Dendritic cell treated with granulocyte-macrophage colony-stimulating factor and Interleukin-4, amounts not matched to agents 40 ng/mL and 50 ng/mL, for 4 days (primary cell): ENCODE results near the gene EDC3.
"Not testable (repeated sequence)": the region's sequence is repeated elsewhere in the genome, so short reads cannot be mapped to it uniquely, and the experiment has no call there.

ENCODE experiments used
- H3K27ac Mint-ChIP-seq: one replicate; pipeline ENCODE4 v1.8.0; 2022; ENCODE audit warnings: mild to moderate bottlenecking, mixed read lengths
- H3K27me3 Mint-ChIP-seq: one replicate; pipeline ENCODE4 v1.8.0; 2022; ENCODE audit warnings: mild to moderate bottlenecking, mixed read lengths
- H3K36me3 Mint-ChIP-seq: one replicate; pipeline ENCODE4 v1.8.0; 2022; ENCODE audit warnings: low read depth, mixed read lengths
- H3K4me1 Mint-ChIP-seq: one replicate; pipeline ENCODE4 v1.8.0; 2022; ENCODE audit warnings: low read depth, mixed read lengths
- H3K4me3 Mint-ChIP-seq: one replicate; pipeline ENCODE4 v1.8.0; 2022; ENCODE audit warnings: mild to moderate bottlenecking, moderate library complexity, mixed read lengths
- H3K9me3 Mint-ChIP-seq: one replicate; pipeline ENCODE4 v1.8.0; 2022; ENCODE audit warnings: mixed read lengths
- intact Hi-C: fragments of 100-400 bp; cut with micrococcal nuclease; formaldehyde crosslinking; loops from one replicate; pipeline ENCODE4 v1.15.0; 2022

EDC3 gene, protein sequence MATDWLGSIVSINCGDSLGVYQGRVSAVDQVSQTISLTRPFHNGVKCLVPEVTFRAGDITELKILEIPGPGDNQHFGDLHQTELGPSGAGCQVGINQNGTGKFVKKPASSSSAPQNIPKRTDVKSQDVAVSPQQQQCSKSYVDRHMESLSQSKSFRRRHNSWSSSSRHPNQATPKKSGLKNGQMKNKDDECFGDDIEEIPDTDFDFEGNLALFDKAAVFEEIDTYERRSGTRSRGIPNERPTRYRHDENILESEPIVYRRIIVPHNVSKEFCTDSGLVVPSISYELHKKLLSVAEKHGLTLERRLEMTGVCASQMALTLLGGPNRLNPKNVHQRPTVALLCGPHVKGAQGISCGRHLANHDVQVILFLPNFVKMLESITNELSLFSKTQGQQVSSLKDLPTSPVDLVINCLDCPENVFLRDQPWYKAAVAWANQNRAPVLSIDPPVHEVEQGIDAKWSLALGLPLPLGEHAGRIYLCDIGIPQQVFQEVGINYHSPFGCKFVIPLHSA

GRCh38 chr15:74695597-74696397, at the start of gene EDC3:
Gene EDC3 (minus strand): TSS chr15:74696024. CDS start chr15:74675124, 20,900 bp downstream.
- H3K9me3 Mint-ChIP-seq: no peaks in the 10 kb centered on the region
- peak within 1 kb of the TSS; percentile 94 for H3K27ac Mint-ChIP-seq
- H3K4me3 Mint-ChIP-seq: peak within 1 kb of the TSS; percentile 99
- intact Hi-C loops: no loop called here
- peaks cover 10% of the 10 kb centered on the region for H3K27me3 Mint-ChIP-seq
- H3K4me1 Mint-ChIP-seq: peaks cover 30% of the 10 kb centered on the region
- peaks cover 7% of the 10 kb centered on the region for H3K36me3 Mint-ChIP-seq

DNA sequence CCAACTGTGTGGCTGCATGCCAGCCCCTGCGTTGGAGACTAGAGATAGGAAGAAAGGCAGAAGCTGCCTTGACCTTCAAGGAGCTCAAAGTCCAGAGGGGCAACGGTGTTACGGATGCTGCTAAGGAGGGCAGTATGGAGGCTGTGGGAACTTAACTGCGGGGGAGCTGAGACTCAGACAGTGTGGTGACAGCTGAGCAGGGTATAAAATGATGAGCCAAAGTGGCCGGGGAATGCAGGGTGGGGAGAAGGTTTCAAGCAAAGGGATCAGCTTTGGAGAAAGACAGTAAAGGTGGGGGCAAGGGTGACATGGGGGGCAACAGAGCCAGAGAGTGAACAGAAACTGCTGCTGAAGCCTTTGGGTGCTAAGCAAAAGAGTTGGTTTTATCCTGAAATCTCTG, 46.6 kb upstream of the EDC3 start:
- peaks cover 23% of the 10 kb centered on the region for H3K9me3 Mint-ChIP-seq
- no peak overlapping the region for H3K4me3 Mint-ChIP-seq
- no peak overlapping the region for H3K27ac Mint-ChIP-seq
- intact Hi-C loops: no loop called here
- H3K36me3 Mint-ChIP-seq: no peaks in the 10 kb centered on the region
- peaks cover 22% of the 10 kb centered on the region for H3K27me3 Mint-ChIP-seq
- peaks cover under 1% of the 10 kb centered on the region for H3K4me1 Mint-ChIP-seq

DNA sequence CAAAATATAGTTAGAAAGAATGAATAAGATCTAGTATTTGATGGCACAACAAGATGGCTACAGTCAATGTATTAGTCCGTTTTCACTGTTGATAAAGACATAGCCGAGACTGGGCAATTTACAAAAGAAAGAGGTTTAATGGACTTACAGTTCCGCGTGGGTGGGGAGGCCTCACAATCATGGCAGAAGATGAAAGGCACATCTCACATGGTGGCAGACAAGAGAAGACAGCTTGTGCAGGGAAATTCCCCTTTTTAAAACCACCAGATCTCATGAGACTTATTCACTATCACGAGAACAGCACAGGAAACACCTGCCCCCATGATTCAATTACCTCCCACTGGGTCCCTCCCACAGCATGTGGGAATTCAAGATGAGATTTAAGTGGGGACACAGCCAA, 42.4 kb upstream of the EDC3 start:
- H3K27ac Mint-ChIP-seq, intact Hi-C loops, H3K4me3 Mint-ChIP-seq, H3K36me3 Mint-ChIP-seq, H3K4me1 Mint-ChIP-seq: not testable (repeated sequence)
- H3K9me3 Mint-ChIP-seq: peaks cover 25% of the 10 kb centered on the region
- H3K27me3 Mint-ChIP-seq: peaks cover 35% of the 10 kb centered on the region

GRCh38 chr15:74735305-74735704, 39.5 kb upstream of the EDC3 start:
- Mint-ChIP-seq H3K27me3 (peaks cover 35% of the 10 kb centered on the region), H3K27ac (no peak overlapping the region), H3K4me1 (peaks cover 8% of the 10 kb centered on the region), H3K36me3 (no peaks in the 10 kb centered on the region), H3K4me3 (no peak overlapping the region), H3K9me3 (peaks cover 14% of the 10 kb centered on the region)
- intact Hi-C loops: no loop called here

- Mint-ChIP-seq H3K9me3 (peaks cover 10% of the 10 kb centered on the region), H3K27me3 (peaks cover 43% of the 10 kb centered on the region), H3K36me3 (no peaks in the 10 kb centered on the region), H3K27ac (no peak overlapping the region), H3K4me1 (peaks cover 8% of the 10 kb centered on the region), H3K4me3 (no peak overlapping the region)
- intact Hi-C loops: no loop called here
These were observed 37.4 kb upstream of the EDC3 start for GRCh38 chr15:74733269-74733668.

DNA sequence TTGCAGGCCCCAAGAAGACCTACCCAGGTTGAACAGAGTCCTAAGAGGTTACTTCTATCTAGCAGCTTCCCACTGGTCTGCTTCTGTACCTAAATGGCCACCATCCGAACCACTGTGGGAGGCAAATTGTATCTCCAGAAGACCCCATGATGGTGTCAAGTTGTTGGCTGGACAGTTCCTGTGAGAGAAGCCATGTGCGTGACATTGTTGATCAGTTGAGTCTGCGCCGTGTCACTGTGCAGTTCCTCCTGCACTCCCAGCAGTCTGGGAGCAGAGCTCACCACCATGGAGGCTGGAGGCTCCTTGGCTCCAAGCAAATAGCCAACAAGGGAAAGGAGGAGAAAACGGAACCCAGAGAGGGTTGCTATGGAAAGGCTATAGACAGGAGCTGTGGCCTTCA, 37.0 kb upstream of the EDC3 start:
- Mint-ChIP-seq H3K9me3 (peaks cover 6% of the 10 kb centered on the region), H3K27ac (no peak overlapping the region)

DNA sequence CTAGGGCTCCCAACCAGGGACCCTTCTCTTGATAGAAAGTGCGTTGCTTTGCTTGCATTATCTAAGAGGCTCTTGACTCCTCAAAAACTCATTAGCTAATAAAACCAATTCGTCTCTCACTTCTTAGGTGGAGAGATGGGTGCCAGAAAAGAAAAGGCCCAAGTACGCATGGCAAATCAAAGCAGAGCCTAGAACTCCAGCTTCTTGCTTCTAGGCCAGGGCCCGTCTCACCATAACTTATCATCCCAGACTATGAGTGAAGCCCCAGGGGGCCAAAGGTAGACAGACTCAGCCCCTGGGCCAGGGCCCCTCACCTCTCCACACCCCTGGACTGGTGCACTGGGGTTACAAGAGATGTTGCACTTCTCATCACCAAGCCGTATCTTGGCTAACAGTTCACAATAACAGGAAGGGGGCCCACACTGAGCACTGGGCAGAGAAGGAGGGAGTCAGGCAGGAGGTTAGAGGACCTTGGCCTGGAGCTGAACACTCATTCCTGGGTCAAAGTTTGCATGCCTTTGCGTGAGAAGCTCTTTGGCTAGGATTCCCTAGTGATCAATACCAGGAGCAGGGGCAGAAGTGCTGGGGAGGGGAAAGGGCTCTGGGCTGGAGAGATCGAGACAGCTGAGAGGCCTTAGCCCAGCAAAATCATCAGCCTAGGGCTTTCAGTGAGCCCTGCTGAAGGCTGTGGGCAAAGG, 34.9 kb upstream of the EDC3 start:
- Mint-ChIP-seq H3K4me3 (no peak overlapping the region), H3K9me3 (no peaks in the 10 kb centered on the region), H3K27ac (no peak overlapping the region), H3K36me3 (no peaks in the 10 kb centered on the region), H3K27me3 (peaks cover 48% of the 10 kb centered on the region), H3K4me1 (peaks cover 12% of the 10 kb centered on the region)
- intact Hi-C loops: no loop called here

More for the DNA sequence above, 37.0 kb upstream of the EDC3 start:
- Mint-ChIP-seq H3K36me3 (no peaks in the 10 kb centered on the region), H3K27me3 (peaks cover 44% of the 10 kb centered on the region), H3K4me1 (peaks cover 8% of the 10 kb centered on the region), H3K4me3 (no peak overlapping the region)
- intact Hi-C loops: no loop called here

GRCh38 chr15:74729372-74729771, 33.5 kb upstream of the EDC3 start:
- H3K27ac Mint-ChIP-seq, intact Hi-C loops, H3K36me3 Mint-ChIP-seq, H3K4me3 Mint-ChIP-seq, H3K9me3 Mint-ChIP-seq: not testable (repeated sequence)
- Mint-ChIP-seq H3K4me1 (peaks cover 15% of the 10 kb centered on the region), H3K27me3 (peaks cover 56% of the 10 kb centered on the region)

GRCh38 chr15:74728699-74729098, 32.9 kb upstream of the EDC3 start:
- H3K4me3 Mint-ChIP-seq, H3K27ac Mint-ChIP-seq, H3K9me3 Mint-ChIP-seq, intact Hi-C loops, H3K36me3 Mint-ChIP-seq: not testable (repeated sequence)
- H3K4me1 Mint-ChIP-seq: peaks cover 18% of the 10 kb centered on the region
- peaks cover 62% of the 10 kb centered on the region for H3K27me3 Mint-ChIP-seq

DNA sequence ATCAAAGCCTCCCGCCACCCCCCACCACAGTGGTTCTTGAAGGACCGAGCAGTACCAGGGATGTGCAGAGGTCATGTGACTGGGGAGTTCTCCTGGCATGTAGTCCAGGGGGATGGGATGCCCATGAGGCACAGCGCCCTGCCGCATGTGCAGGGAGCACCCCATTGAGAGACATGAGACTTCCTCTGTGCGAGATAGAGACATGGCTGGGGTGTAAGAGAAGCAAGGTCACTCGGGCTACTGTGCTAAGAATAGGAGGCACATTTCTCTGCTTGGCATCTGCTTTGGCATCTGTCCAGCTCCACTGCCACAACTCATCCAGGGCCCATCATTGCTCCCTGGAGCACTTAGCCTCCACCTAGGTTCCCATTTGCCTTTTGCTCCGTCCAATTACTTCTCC, 31.9 kb upstream of the EDC3 start:
- no peak overlapping the region for H3K27ac Mint-ChIP-seq
- H3K27me3 Mint-ChIP-seq: peaks cover 64% of the 10 kb centered on the region
- peaks cover 18% of the 10 kb centered on the region for H3K4me1 Mint-ChIP-seq
- no peaks in the 10 kb centered on the region for H3K9me3 Mint-ChIP-seq
- no peak overlapping the region for H3K4me3 Mint-ChIP-seq
- no peaks in the 10 kb centered on the region for H3K36me3 Mint-ChIP-seq
- intact Hi-C loops: no loop called here

DNA sequence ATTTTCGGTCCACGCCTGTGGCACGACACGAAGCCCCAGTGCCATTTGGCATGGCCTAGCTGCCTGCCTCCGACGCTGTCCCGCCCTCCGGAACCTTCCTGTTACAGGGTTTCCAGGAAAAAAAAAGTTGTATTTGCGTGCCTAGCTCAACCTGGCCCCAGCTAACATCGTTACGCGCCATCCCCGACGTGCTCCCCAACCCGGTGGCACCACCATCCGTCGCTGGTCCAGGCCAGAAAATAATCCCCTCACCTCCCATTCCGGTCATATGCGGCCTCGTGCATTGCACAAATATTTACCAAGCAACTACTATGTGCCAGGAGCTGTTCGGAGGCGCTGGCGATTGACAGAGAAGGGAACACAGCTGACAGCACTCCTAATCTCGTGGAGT, 30.9 kb upstream of the EDC3 start:
- no peaks in the 10 kb centered on the region for H3K36me3 Mint-ChIP-seq
- H3K27ac Mint-ChIP-seq: no peak overlapping the region
- peak overlapping the region; percentile 63 for H3K4me3 Mint-ChIP-seq

GRCh38 chr15:74725845-74726773, 30.3 kb upstream of the EDC3 start:
- Mint-ChIP-seq H3K9me3 (no peaks in the 10 kb centered on the region), H3K27ac (no peak overlapping the region), H3K4me1 (peaks cover 18% of the 10 kb centered on the region), H3K27me3 (peaks cover 63% of the 10 kb centered on the region), H3K4me3 (peak overlapping the region; percentile 63), H3K36me3 (no peaks in the 10 kb centered on the region)
- intact Hi-C loops: no loop called here

More for the DNA sequence above, 30.9 kb upstream of the EDC3 start:
- intact Hi-C loops: no loop called here
- peaks cover 18% of the 10 kb centered on the region for H3K4me1 Mint-ChIP-seq
- peaks cover 66% of the 10 kb centered on the region for H3K27me3 Mint-ChIP-seq
- no peaks in the 10 kb centered on the region for H3K9me3 Mint-ChIP-seq

DNA sequence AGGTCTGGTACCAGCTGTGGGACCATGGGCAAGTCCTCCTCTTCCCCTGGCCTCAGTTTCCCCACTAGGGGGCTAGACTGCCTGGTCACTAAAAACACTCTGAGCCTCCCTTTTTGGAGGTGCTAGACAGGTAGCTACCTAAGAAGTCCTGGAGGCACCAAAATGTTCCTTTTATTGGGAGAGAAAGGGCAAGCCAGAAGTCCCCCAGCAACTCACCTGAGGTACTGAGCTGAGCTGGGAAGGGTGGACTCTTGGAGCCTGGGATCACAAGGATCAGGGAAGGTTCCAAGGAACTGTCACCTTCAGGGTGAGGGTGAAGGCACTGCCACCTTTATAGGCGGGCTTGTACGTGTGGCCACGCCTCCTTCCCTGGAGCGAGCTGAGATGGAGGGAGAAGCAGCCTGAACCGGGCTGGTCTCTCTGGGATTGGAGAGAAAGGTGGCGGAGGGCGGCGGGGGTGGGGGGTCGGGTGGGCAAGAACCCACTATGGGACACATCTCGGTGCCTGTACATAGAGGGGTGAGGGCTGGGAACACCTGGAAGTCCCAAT, 29.5 kb upstream of the EDC3 start, which contains the start of gene CYP1A1:
TSS of gene CYP1A1 (minus strand) at position 304 of the 550 bp plus-strand sequence. CDS start 2,431 bp downstream, outside the sequence.
- intact Hi-C loops: no loop called here
- Mint-ChIP-seq H3K36me3 (no peaks in the 10 kb centered on the region), H3K4me1 (peaks cover 18% of the 10 kb centered on the region), H3K9me3 (no peaks in the 10 kb centered on the region), H3K4me3 (peak within 1 kb of the TSS; percentile 63), H3K27ac (no peak within 1 kb of the TSS), H3K27me3 (peaks cover 59% of the 10 kb centered on the region)
